K562 (cell line): Measurements from ENCODE around the gene ZDHHC19.

Experiments
- DDX20 ChIP-seq: fragments of 450-650 bp; IDR thresholded peaks from 2 replicates; pipeline ENCODE4 v1.6.1; 2016; ENCODE audit warnings: missing genetic modification characterization, low read depth, mild to moderate bottlenecking, missing compliant biosample characterization, moderate library complexity
- POLR2A ChIP-seq: fragments of 450-650 bp; conservative IDR thresholded peaks from 2 replicates; pipeline ENCODE4 v1.6.1; 2016

GRCh38 chr3:196175116-196175625 lies 36.0 kb downstream of the ZDHHC19 start:
- no peak for TF ChIP-seq POLR2A
- TF ChIP-seq DDX20 (tag): no peak
